ENCODE data around the gene CRB3. TPM values are rescaled to one million over a fixed set of nuclear protein-coding genes. Genes with fewer than 3 reads are reported as not detected.

CRB3 gene
- total and polyA plus RNA-seq, 2 experiments from 2014 or later: 11.8 to 44.4 TPM

DNA sequence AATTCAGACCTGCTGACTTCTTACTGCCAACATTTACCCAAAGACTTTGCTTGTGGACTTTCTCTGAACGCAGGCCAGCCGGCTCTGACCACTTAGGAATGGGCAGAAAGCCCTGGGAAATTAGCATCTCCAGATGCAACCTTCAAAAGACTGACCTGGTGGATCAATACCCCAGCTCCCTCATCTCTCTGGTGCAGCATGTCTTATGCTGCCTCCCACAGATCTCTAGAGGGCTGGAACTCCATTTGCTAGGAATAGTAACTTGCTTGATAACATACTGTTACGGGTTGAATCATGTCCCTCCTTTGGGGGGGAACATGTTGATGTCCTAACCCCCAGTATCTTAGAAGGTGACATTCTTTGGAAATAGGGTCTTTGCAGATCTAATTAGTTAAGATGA is 17.6 kb upstream of the CRB3 start:
- H3K9me3 Mint-ChIP-seq: peaks cover 2% of the 10 kb centered on the region; the same call in 1 of the 3 replicates
- Histone ChIP-seq H4K20me1 (replicated peaks; ENCODE audit: insufficient read depth) (no peaks in the 10 kb centered on the region; the same call in 1 of the 2 replicates), H3K4me3 (no peak overlapping the region), H3K27ac (ENCODE audit: low read depth) (no peak overlapping the region), H3F3A (replicated peaks; ENCODE audit: low read depth) (no peaks in the 10 kb centered on the region), H3K79me2 (replicated peaks; ENCODE audit: insufficient read depth) (no peaks in the 10 kb centered on the region), H3K9me2 (ENCODE audit: insufficient read depth) (no peaks in the 10 kb centered on the region), H3K27me3 (ENCODE audit: insufficient read depth) (no peaks in the 10 kb centered on the region), H2AFZ (no peak overlapping the region), H3K36me3 (ENCODE audit: insufficient read depth) (no peaks in the 10 kb centered on the region), H3K4me1 (ENCODE audit: insufficient read depth) (no peaks in the 10 kb centered on the region), H3K4me2 (no peak overlapping the region)
- DNase-seq (ENCODE audit: low spot score) (no peak), ATAC-seq (no peak)
- H3K4me3 Mint-ChIP-seq: no peak overlapping the region
- TF ChIP-seq EZH2phosphoT487 (IDR thresholded peaks at IDR 0.05; ENCODE audit: unreplicated experiment) (no peak), ZNF114 (CRISPR knock-in tag; IDR thresholded peaks at IDR 0.05) (no peak), JUNB (IDR thresholded peaks at IDR 0.05; ENCODE audit: unreplicated experiment) (no peak), CREB1 (CRISPR knock-in tag; IDR thresholded peaks at IDR 0.05; ENCODE audit: low read depth) (no peak), STAT1 (IDR thresholded peaks at IDR 0.05; ENCODE audit: unreplicated experiment) (no peak), EZH2 (IDR thresholded peaks at IDR 0.05; ENCODE audit: low read depth, unreplicated experiment) (no peak), NANOG (IDR thresholded peaks at IDR 0.05; ENCODE audit: borderline replicate concordance) (no peak), POLR2AphosphoS5 (IDR thresholded peaks at IDR 0.05; ENCODE audit: low read depth) (no peak)
- TF ChIP-seq, protein P1, sequence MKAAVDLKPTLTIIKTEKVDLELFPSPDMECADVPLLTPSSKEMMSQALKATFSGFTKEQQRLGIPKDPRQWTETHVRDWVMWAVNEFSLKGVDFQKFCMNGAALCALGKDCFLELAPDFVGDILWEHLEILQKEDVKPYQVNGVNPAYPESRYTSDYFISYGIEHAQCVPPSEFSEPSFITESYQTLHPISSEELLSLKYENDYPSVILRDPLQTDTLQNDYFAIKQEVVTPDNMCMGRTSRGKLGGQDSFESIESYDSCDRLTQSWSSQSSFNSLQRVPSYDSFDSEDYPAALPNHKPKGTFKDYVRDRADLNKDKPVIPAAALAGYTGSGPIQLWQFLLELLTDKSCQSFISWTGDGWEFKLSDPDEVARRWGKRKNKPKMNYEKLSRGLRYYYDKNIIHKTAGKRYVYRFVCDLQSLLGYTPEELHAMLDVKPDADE (IDR thresholded peaks at IDR 0.05): no peak
- TF ChIP-seq, protein P2, sequence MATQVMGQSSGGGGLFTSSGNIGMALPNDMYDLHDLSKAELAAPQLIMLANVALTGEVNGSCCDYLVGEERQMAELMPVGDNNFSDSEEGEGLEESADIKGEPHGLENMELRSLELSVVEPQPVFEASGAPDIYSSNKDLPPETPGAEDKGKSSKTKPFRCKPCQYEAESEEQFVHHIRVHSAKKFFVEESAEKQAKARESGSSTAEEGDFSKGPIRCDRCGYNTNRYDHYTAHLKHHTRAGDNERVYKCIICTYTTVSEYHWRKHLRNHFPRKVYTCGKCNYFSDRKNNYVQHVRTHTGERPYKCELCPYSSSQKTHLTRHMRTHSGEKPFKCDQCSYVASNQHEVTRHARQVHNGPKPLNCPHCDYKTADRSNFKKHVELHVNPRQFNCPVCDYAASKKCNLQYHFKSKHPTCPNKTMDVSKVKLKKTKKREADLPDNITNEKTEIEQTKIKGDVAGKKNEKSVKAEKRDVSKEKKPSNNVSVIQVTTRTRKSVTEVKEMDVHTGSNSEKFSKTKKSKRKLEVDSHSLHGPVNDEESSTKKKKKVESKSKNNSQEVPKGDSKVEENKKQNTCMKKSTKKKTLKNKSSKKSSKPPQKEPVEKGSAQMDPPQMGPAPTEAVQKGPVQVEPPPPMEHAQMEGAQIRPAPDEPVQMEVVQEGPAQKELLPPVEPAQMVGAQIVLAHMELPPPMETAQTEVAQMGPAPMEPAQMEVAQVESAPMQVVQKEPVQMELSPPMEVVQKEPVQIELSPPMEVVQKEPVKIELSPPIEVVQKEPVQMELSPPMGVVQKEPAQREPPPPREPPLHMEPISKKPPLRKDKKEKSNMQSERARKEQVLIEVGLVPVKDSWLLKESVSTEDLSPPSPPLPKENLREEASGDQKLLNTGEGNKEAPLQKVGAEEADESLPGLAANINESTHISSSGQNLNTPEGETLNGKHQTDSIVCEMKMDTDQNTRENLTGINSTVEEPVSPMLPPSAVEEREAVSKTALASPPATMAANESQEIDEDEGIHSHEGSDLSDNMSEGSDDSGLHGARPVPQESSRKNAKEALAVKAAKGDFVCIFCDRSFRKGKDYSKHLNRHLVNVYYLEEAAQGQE (IDR thresholded peaks at IDR 0.05; ENCODE audit: unreplicated experiment): no peak
- TF ChIP-seq, protein P3, sequence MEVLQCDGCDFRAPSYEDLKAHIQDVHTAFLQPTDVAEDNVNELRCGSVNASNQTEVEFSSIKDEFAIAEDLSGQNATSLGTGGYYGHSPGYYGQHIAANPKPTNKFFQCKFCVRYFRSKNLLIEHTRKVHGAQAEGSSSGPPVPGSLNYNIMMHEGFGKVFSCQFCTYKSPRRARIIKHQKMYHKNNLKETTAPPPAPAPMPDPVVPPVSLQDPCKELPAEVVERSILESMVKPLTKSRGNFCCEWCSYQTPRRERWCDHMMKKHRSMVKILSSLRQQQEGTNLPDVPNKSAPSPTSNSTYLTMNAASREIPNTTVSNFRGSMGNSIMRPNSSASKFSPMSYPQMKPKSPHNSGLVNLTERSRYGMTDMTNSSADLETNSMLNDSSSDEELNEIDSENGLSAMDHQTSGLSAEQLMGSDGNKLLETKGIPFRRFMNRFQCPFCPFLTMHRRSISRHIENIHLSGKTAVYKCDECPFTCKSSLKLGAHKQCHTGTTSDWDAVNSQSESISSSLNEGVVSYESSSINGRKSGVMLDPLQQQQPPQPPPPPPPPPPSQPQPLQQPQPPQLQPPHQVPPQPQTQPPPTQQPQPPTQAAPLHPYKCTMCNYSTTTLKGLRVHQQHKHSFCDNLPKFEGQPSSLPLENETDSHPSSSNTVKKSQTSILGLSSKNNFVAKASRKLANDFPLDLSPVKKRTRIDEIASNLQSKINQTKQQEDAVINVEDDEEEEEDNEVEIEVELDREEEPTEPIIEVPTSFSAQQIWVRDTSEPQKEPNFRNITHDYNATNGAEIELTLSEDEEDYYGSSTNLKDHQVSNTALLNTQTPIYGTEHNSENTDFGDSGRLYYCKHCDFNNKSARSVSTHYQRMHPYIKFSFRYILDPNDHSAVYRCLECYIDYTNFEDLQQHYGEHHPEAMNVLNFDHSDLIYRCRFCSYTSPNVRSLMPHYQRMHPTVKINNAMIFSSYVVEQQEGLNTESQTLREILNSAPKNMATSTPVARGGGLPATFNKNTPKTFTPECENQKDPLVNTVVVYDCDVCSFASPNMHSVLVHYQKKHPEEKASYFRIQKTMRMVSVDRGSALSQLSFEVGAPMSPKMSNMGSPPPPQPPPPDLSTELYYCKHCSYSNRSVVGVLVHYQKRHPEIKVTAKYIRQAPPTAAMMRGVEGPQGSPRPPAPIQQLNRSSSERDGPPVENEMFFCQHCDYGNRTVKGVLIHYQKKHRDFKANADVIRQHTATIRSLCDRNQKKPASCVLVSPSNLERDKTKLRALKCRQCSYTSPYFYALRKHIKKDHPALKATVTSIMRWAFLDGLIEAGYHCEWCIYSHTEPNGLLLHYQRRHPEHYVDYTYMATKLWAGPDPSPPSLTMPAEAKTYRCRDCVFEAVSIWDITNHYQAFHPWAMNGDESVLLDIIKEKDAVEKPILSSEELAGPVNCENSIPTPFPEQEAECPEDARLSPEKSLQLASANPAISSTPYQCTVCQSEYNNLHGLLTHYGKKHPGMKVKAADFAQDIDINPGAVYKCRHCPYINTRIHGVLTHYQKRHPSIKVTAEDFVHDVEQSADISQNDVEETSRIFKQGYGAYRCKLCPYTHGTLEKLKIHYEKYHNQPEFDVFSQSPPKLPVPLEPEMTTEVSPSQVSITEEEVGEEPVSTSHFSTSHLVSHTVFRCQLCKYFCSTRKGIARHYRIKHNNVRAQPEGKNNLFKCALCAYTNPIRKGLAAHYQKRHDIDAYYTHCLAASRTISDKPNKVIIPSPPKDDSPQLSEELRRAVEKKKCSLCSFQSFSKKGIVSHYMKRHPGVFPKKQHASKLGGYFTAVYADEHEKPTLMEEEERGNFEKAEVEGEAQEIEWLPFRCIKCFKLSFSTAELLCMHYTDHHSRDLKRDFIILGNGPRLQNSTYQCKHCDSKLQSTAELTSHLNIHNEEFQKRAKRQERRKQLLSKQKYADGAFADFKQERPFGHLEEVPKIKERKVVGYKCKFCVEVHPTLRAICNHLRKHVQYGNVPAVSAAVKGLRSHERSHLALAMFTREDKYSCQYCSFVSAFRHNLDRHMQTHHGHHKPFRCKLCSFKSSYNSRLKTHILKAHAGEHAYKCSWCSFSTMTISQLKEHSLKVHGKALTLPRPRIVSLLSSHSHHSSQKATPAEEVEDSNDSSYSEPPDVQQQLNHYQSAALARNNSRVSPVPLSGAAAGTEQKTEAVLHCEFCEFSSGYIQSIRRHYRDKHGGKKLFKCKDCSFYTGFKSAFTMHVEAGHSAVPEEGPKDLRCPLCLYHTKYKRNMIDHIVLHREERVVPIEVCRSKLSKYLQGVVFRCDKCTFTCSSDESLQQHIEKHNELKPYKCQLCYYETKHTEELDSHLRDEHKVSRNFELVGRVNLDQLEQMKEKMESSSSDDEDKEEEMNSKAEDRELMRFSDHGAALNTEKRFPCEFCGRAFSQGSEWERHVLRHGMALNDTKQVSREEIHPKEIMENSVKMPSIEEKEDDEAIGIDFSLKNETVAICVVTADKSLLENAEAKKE (CRISPR knock-in tag; IDR thresholded peaks at IDR 0.05): no peak
- TF ChIP-seq, protein P4, sequence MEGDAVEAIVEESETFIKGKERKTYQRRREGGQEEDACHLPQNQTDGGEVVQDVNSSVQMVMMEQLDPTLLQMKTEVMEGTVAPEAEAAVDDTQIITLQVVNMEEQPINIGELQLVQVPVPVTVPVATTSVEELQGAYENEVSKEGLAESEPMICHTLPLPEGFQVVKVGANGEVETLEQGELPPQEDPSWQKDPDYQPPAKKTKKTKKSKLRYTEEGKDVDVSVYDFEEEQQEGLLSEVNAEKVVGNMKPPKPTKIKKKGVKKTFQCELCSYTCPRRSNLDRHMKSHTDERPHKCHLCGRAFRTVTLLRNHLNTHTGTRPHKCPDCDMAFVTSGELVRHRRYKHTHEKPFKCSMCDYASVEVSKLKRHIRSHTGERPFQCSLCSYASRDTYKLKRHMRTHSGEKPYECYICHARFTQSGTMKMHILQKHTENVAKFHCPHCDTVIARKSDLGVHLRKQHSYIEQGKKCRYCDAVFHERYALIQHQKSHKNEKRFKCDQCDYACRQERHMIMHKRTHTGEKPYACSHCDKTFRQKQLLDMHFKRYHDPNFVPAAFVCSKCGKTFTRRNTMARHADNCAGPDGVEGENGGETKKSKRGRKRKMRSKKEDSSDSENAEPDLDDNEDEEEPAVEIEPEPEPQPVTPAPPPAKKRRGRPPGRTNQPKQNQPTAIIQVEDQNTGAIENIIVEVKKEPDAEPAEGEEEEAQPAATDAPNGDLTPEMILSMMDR (conservative IDR thresholded peaks at IDR 0.05; ENCODE audit: low read depth in 2 of 2): no peak
- H3K36me3 Mint-ChIP-seq (ENCODE audit: low read depth): peaks cover 15% of the 10 kb centered on the region
- H3K27ac Mint-ChIP-seq: no peak overlapping the region
- H3K4me1 Mint-ChIP-seq: no peaks in the 10 kb centered on the region
- H3K27me3 Mint-ChIP-seq (ENCODE audit: insufficient read depth, low read depth, poor library complexity): peaks cover 4% of the 10 kb centered on the region

Measured in GM23338 (cell line).